ENCODE data around the gene ATP9A.

- no peak for TF ChIP-seq CTCF (IDR thresholded peaks at IDR 0.05)
- TF ChIP-seq POLR2A (IDR thresholded peaks at IDR 0.05) = no peak
Observed at GRCh38 chr20:51784299-51784698, 16.1 kb upstream of the ATP9A start.

All from body of pancreas (tissue), 4 donors.